Spleen (tissue), 7 donors: Measurements from ENCODE around the gene ARFGAP1.

ENCODE experiments used
- CTCF ChIP-seq, 11 experiments: fragments of 200-600 bp in 7 of 11; fragments of 450-650 bp in 4 of 11; sonication (generic) in 4 of 11; IDR thresholded peaks in 8 of 11; conservative IDR thresholded peaks in 3 of 11; 1 replicate in 7 of 11; 2 replicates in 4 of 11; pipeline versions ENCODE4 v1.4.0 to v1.8.0; 2016 to 2021; ENCODE audit warnings: antibody characterized with exemption in 11 of 11, inconsistent platforms in 4 of 11, mild to moderate bottlenecking in 1 of 11
- POLR2A ChIP-seq, 3 donors: fragments of 450-650 bp; IDR thresholded peaks; one replicate each; pipeline ENCODE4 v1.5.1; 2017; ENCODE audit warnings: antibody characterized with exemption in 3 of 3, mild to moderate bottlenecking in 1 of 3
- donor health status: DM: no; HTN: no; CAD: no; lungs with moderate emphysema.
- donor health status: DM: no; HTN: no; CAD: no.
- donor health status: DM: no; HTN: no; CAD: no.

DNA sequence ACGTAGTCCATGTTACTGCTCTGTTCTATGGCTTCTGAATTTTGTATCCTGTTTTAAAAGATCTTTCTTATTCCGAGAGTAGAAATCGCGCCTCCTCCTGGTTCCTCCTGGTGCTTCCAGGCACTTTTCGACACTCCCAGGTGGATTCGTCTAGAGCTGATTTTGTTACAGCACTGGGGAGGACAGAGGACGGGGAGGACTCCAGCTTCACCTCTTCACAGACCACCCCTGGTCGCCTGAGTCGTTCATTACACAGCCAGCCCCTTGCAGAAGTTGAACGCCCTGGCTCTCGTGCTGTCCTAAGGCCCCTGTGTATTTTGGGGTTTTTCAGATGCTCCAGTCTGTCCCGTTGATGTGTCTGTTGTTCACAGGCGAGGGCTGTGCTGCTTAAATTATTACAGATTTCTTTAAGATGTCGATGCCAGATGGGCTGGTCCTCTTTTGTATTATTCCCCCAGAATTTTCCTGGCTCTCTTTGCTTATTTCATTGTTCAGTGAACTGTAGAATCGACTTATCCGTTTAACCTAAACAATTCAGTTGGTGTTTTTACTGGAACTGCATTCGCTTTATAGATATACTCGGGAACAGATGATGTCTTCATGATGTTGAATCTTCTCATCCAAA is 50.9 kb downstream of the ARFGAP1 start:
- no peak for TF ChIP-seq POLR2A (IDR thresholded peaks at IDR 0.05)
- no peak for TF ChIP-seq CTCF (IDR thresholded peaks at IDR 0.05 in 8 of 11, conservative IDR thresholded peaks at IDR 0.05 in 3 of 11)
